PFSK-1 (cell line): ENCODE measurements around the gene C6.

Experiments used
- FOXP2 ChIP-seq: optimal IDR thresholded peaks from 2 replicates; pipeline ENCODE3; 2011; ENCODE audit warnings: borderline replicate concordance, control low read depth, inconsistent platforms; ENCODE audit not compliant: insufficient read depth; ENCODE audit errors: extremely low read length, extremely low read depth
- POLR2AphosphoS5 ChIP-seq: IDR thresholded peaks from 2 replicates; pipeline ENCODE4 v1.6.1; 2012; ENCODE audit warnings: low read depth, mild to moderate bottlenecking, control low read depth, low read length, moderate library complexity
- REST ChIP-seq, 2 experiments: IDR thresholded peaks; 2 replicates each; pipeline versions ENCODE4 v1.6.1 to v1.8.0; 2011 to 2012; ENCODE audit warnings: low read depth in 2 of 2, low read length in 2 of 2, control low read depth in 1 of 2, inconsistent platforms in 1 of 2, mild to moderate bottlenecking in 1 of 2, moderate library complexity in 1 of 2; ENCODE audit not compliant: insufficient read depth in 1 of 2
- SIN3A ChIP-seq: IDR thresholded peaks from 2 replicates; pipeline ENCODE4 v1.6.1; 2012; ENCODE audit warnings: mild to moderate bottlenecking, low read length, moderate library complexity, borderline replicate concordance; ENCODE audit not compliant: insufficient read depth
- TAF1 ChIP-seq: IDR thresholded peaks from 2 replicates; pipeline ENCODE4 v1.6.1; 2012; ENCODE audit warnings: low read length, control low read depth, borderline replicate concordance; ENCODE audit not compliant: insufficient read depth

The C6 gene

GRCh38 chr5:41201082-41201772 is 12.1 kb downstream of the C6 start:
- TF ChIP-seq FOXP2 = no peak
- TF ChIP-seq TAF1 = no peak
- no peak for TF ChIP-seq REST (IDR thresholded peaks at IDR 0.05; ENCODE audit: insufficient read depth in 1 of 2, low read depth in 2 of 2, low read length in 2 of 2)
- no peak for TF ChIP-seq SIN3A
- no peak for TF ChIP-seq POLR2AphosphoS5

GRCh38 chr5:41200506-41200905 is 12.8 kb downstream of the C6 start:
- TF ChIP-seq FOXP2 (no peak), TAF1 (no peak)

GRCh38 chr5:41199660-41200059 is 13.7 kb downstream of the C6 start:
- TF ChIP-seq TAF1 (no peak), SIN3A (no peak), REST (IDR thresholded peaks at IDR 0.05; ENCODE audit: insufficient read depth in 1 of 2, low read depth in 2 of 2, low read length in 2 of 2) (no peak), FOXP2 (no peak)

GRCh38 chr5:41196197-41196596 is 17.1 kb downstream of the C6 start:
- TF ChIP-seq FOXP2 = no peak
- no peak for TF ChIP-seq SIN3A
- no peak for TF ChIP-seq TAF1
- TF ChIP-seq POLR2AphosphoS5 = no peak
- TF ChIP-seq REST (IDR thresholded peaks at IDR 0.05; ENCODE audit: insufficient read depth in 1 of 2, low read depth in 2 of 2, low read length in 2 of 2) = no peak

GRCh38 chr5:41195228-41195627 is 18.1 kb downstream of the C6 start:
- TF ChIP-seq SIN3A (no peak), TAF1 (no peak), FOXP2 (no peak), REST (IDR thresholded peaks at IDR 0.05; ENCODE audit: insufficient read depth in 1 of 2, low read depth in 2 of 2, low read length in 2 of 2) (no peak), POLR2AphosphoS5 (no peak)
